Pancreas (tissue), 10 donors: ENCODE data around the gene TMEM59. TPM values are rescaled to one million over a fixed set of nuclear protein-coding genes. Genes with fewer than 3 reads are reported as not detected.
A peak's percentile ranks its signal among the peaks of the same experiment; 100 is the strongest.

ENCODE experiments used
- ATAC-seq, 4 donors: fragments of 200-7000 bp; cut with Tn5 transposase; one replicate each; pipeline versions ENCODE4 v1.8.0 to v1.9.1; 2020; ENCODE audit warnings: mild to moderate bottlenecking in 4 of 4, moderate library complexity in 4 of 4
- DNase-seq, 6 donors: peaks; one replicate each; pipeline ENCODE4 v3.0.0-alpha.2; 2020
- FAIRE-seq: peaks from 2 replicates; lab custom pipeline; 2012; peaks lifted over from hg19 to GRCh38; lab: Jason Lieb, UNC
- H3K27ac ChIP-seq, 4 donors: fragments of 200-600 bp; sonication (generic); 1 replicate in 3 of 4; 2 replicates in 1 of 4; pipeline versions ENCODE4 v1.5.0 to v1.8.0; 2020
- H3K27me3 ChIP-seq, 4 donors: fragments of 200-600 bp; one replicate each; pipeline ENCODE4 v1.8.0; 2021
- H3K36me3 ChIP-seq, 3 donors: fragments of 200-600 bp; sonication (generic) in 1 of 3; one replicate each; pipeline versions ENCODE4 v1.5.0 to v1.8.0; 2020 to 2021
- H3K4me1 ChIP-seq, 3 donors: fragments of 200-600 bp; one replicate each; pipeline ENCODE4 v1.8.0; 2021
- H3K4me3 ChIP-seq, 4 donors: fragments of 200-600 bp; sonication (generic) in 2 of 4; one replicate each; pipeline versions ENCODE4 v1.5.0 to v1.8.0; 2020 to 2021
- H3K9me3 ChIP-seq, 4 donors: fragments of 200-600 bp; one replicate each; pipeline ENCODE4 v1.8.0; 2021
- WGBS, 2 donors: extraction: QIAGEN DNeasy Blood & Tissue Kit; methylation state at CpG; one replicate each; pipeline ENCODE4 v1.1.7; 2013; 5-methylcytosine and 5-hydroxymethylcytosine counted together
- intact Hi-C, 3 donors: fragments of 100-400 bp; cut with DNase I; formaldehyde crosslinking; loops; one replicate each; pipeline versions ENCODE4 v1.11.1 to v1.14.2; 2022
- polyA plus RNA-seq, 2 donors: library from polyadenylated mRNA; stranded (reverse); fragments of 200-250 nt; gene quantifications; one replicate each; pipeline ENCODE4 v1.2.3, GENCODE V29; 2013
- total RNA-seq, 6 donors: library from RNA; stranded (reverse); fragmentation: NEBNext Ultra II Directional in 4 of 6; extraction: Animal tissue kit (Norgen Biotek cat#: 25700) in 4 of 6; gene quantifications; one replicate each; pipeline versions ENCODE4 v1.2.1 to v1.2.4, GENCODE V29; 2021 to 2023
- TF ChIP-seq, protein P1 (sequence below), 4 donors: fragments of 200-600 bp; sonication (generic) in 3 of 4; IDR thresholded peaks; one replicate each; pipeline versions ENCODE4 v1.5.0 to v1.8.0; 2021; ENCODE audit warnings: antibody characterized with exemption in 4 of 4
- donor health status: healthy with polysubstance abuse.
- donor health status: DM: no; HTN: no; CAD: no; lungs with moderate emphysema.
- donor health status: DM: no; HTN: no; CAD: no.
- donor health status: control.
- donor health status: control.
- donor health status: Bipolar disorder and iron deficiency.
- donor health status: DM: yes; HTN: yes; CAD: no.
- donor health status: DM: no; HTN: no; CAD: no.
- donor health status: DM: no; HTN: no; CAD: no.
- donor health status: DM: yes; HTN: yes; CAD: no.

TMEM59 gene
- total and polyA plus RNA-seq, 8 donors, result 59.9 to 316 (median 232) TPM

DNA sequence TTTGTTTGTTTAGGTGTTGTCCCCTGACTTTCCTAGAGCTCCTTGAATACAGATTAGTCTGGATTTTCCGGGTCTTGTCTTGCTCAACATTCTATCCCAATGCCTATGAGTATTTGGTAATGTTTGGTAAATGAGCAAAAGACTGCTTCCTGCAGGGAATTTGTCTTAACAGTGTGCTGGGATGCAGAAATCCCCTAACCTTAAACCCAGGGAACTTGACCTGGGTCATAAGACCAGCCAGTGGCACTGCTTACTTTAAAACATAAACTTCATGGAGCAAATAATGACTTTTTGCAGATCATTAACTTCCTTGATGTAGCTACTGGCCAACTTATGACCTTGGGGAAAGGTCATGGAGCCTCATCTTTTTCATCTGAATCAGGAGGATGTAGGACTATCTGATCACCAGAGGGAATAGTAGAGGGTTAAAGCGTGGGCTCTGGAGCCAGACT lies 27.6 kb upstream of the TMEM59 start:
- TF ChIP-seq, protein P1, sequence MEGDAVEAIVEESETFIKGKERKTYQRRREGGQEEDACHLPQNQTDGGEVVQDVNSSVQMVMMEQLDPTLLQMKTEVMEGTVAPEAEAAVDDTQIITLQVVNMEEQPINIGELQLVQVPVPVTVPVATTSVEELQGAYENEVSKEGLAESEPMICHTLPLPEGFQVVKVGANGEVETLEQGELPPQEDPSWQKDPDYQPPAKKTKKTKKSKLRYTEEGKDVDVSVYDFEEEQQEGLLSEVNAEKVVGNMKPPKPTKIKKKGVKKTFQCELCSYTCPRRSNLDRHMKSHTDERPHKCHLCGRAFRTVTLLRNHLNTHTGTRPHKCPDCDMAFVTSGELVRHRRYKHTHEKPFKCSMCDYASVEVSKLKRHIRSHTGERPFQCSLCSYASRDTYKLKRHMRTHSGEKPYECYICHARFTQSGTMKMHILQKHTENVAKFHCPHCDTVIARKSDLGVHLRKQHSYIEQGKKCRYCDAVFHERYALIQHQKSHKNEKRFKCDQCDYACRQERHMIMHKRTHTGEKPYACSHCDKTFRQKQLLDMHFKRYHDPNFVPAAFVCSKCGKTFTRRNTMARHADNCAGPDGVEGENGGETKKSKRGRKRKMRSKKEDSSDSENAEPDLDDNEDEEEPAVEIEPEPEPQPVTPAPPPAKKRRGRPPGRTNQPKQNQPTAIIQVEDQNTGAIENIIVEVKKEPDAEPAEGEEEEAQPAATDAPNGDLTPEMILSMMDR (IDR thresholded peaks at IDR 0.05), result no peak
- Histone ChIP-seq H3K36me3 (no peaks in the 10 kb centered on the region), H3K27me3 (no peaks in the 10 kb centered on the region), H3K27ac (no peak overlapping the region), H3K9me3 (no peaks in the 10 kb centered on the region), H3K4me3 (no peak overlapping the region), H3K4me1 (peaks cover 0 to 17% (median 0%) of the 10 kb centered on the region in 3 donors)
- FAIRE-seq (no peak), DNase-seq (no peak), ATAC-seq (peak in 3 of 4 donors; percentile 9 to 16 (median 15))
- intact Hi-C loops, result no loop called here
- WGBS, 2 donors, result 69 to 74% methylated on average over 2 of the region's 2 CpGs

DNA sequence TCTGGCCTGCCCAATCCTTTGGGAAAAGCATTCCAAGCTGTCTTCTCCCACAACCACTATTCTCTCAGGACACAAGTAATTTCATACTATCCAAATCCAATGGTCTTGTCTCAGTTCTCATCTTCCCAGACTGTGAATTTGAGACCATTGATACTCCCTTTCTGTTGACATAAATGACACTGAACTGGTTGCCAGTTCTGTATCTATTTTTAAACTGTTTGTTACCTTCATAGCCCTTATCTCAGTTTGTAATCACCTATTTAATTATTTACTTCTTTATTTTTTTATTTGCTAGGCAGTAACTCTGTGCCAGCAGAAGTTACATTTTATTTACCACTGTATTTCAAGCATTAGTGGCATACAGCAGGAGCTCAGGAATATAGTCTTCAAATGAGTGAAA lies 24.4 kb upstream of the TMEM59 start:
- no peaks in the 10 kb centered on the region for H3K36me3 ChIP-seq
- TF ChIP-seq, protein P1 (IDR thresholded peaks at IDR 0.05), result no peak
- intact Hi-C loops, result loop anchor here in 1 of 3 donors (10.0 kb wide), 1 partner anchor 737 kb away; no protein-coding TSS in a partner anchor
- H3K4me3 ChIP-seq, result no peak overlapping the region
- DNase-seq (no peak), FAIRE-seq (no peak), ATAC-seq (no peak)
- H3K9me3 ChIP-seq, result no peaks in the 10 kb centered on the region
- H3K27ac ChIP-seq, result no peak overlapping the region
- no peaks in the 10 kb centered on the region for H3K27me3 ChIP-seq
- H3K4me1 ChIP-seq, result peaks cover 0 to 17% (median 0%) of the 10 kb centered on the region in 3 donors

DNA sequence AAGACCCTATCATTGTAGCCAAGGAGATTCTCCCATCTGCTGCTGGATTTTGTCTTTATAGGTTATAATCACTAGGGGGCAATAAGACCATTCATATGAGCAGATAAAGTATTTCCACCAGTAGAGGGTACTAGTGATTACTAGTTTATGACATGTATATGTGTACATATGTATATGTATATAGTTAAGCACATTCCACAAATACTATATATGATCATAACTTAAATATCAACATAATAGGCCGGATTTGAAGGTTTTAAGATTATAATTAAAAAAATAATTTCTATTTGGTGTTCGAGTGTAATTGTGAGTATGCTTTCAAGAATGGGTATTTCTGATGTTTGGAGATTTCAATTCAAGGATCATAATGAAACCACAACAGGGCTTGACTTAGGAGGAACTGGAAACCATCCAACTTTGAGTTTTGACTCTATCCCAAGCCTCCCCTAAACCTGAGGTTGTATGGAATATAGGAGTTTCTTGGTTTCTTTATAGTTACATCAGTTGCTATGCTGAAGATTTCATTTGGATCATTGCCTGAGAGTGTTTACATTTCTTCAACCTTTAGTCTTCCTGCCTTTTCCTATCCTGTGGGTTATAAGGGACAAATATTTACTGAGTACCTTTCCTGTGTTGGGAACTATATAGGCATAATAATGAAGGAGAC lies 17.3 kb upstream of the TMEM59 start:
- 37 to 38% methylated on average over 2 of the region's 2 CpGs for WGBS, 2 donors
- FAIRE-seq (peak; percentile 98), DNase-seq (no peak), ATAC-seq (peak; percentile 63 to 99 (median 92))
- Histone ChIP-seq H3K27me3 (no peaks in the 10 kb centered on the region), H3K4me3 (no peak overlapping the region), H3K4me1 (no peaks in the 10 kb centered on the region), H3K27ac (no peak overlapping the region), H3K36me3 (no peaks in the 10 kb centered on the region), H3K9me3 (no peaks in the 10 kb centered on the region)
- TF ChIP-seq, protein P1 (IDR thresholded peaks at IDR 0.05), result peak; percentile 11 to 51 (median 42)
- intact Hi-C loops, result loop anchor here in 1 of 3 donors (10.0 kb wide), 1 partner anchor 744 kb away; no protein-coding TSS in a partner anchor

DNA sequence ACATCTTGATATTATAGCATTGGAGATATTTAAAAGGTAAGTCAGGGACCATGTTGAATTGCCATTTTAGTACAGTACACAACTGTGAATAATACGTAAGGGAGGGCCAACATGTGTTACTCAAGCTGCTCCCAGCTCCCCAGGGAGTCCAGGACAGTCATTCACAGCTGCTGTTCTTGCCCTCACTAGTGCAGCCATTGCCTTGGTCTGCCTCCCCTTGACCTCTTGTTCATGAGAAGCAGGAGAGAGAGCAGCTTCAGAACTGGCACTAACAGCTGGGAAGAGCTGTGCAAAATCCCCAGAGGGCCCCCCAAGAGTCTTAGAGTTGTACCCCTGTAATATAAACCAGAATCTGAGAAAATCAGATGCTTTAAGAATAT lies 16.8 kb upstream of the TMEM59 start:
- ATAC-seq (peak in 3 of 4 donors; percentile 29 to 33 (median 31)), DNase-seq (no peak), FAIRE-seq (no peak)
- Histone ChIP-seq H3K27me3 (no peaks in the 10 kb centered on the region), H3K36me3 (no peaks in the 10 kb centered on the region), H3K27ac (no peak overlapping the region), H3K4me1 (no peaks in the 10 kb centered on the region), H3K4me3 (no peak overlapping the region), H3K9me3 (no peaks in the 10 kb centered on the region)
- intact Hi-C loops, result loop anchor here in 1 of 3 donors (10.0 kb wide), 2 partner anchors 425 to 745 kb away; no protein-coding TSS in a partner anchor
- TF ChIP-seq, protein P1 (IDR thresholded peaks at IDR 0.05), result no peak
- WGBS, 2 donors, result 48 to 65% methylated on average over 1 of the region's 1 CpG

DNA sequence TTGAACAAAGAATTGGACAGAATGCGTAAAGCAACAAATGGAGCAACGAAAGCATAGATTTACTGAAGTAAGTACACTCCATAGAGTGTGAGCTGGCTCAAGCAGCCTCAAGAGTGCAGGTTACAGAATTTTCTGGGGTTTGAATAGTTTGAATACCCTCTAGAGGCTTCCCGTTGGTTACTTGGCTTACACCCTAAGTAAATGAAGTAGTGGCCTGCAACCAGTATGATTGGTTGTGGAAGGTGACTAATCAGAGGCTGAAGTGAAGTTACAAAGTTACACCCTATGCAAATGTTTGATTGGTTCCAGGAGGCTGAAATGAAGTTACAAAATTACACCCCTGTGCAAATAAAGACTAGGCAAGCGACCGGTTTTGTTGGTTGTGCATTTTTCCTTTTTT lies 11.3 kb upstream of the TMEM59 start:
- FAIRE-seq, result no peak
- intact Hi-C loops, result loop anchor here in 1 of 3 donors (10.0 kb wide), 1 partner anchor 431 kb away; no protein-coding TSS in a partner anchor

More for the DNA sequence above, 11.3 kb upstream of the TMEM59 start:
- DNase-seq (no peak), ATAC-seq (no peak)
- no peak overlapping the region for H3K4me3 ChIP-seq
- no peaks in the 10 kb centered on the region for H3K9me3 ChIP-seq
- H3K4me1 ChIP-seq, result no peaks in the 10 kb centered on the region
- H3K27ac ChIP-seq, result no peak overlapping the region
- no peaks in the 10 kb centered on the region for H3K36me3 ChIP-seq
- 93 to 98% methylated on average over 5 of the region's 5 CpGs for WGBS, 2 donors
- TF ChIP-seq, protein P1 (IDR thresholded peaks at IDR 0.05), result no peak
- H3K27me3 ChIP-seq, result no peaks in the 10 kb centered on the region
